ENCODE data around the gene TUB.

The TUB gene

GRCh38 chr11:8111636-8112035 is 30.6 kb downstream of the TUB start:
- no peak for DNase-seq

GRCh38 chr11:8122173-8122764 is 41.3 kb downstream of the TUB start:
- DNase-seq, result no peak

DNA sequence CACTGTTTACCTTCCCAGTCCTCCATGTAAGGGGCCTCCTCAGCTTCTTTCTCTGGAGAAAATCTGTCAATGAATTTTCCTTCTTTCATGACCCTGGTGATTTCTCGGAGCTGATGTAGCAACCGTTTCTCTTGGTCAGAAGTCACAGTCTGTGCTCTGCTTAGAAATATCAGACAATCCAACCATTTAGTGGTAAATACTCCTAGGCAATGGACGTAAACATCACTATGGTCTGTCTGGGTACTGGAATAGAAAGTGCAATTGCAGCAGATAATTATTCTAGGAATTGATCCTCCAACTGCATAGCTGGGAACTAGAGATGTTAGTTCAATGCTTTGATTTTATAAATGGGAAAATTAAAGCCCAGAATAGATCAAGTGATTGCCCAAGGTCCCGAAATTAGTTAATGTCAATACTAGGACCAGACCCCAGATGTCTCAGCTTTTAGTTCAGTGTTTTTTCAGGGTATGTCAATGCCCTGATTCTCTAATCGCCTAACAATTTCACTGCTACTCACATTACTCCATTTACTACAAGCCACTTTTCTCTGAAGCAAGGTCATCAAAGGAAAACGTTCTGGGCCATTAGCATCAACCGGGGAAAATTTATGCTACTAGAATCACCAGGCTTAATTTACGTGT is 45.8 kb downstream of the TUB start:
- no peak for DNase-seq

DNA sequence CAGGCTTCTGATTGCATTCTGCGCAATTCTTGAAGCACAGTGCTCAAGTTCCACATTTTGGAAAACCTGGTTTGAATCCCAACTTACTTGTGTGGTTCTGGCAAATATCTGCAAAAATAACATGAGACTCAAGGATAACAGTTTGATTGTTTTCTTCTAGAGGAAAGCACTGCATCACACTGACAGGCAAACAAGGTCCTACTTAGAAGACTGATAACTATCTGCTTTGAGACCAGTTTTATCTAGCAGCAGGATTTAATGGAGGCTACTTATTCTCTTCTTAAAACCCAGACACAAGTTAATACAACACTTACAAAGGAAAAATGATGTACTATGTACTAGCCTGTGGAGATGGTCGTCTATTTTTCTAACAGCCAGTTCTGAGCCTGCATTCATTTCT is 46.4 kb downstream of the TUB start:
- DNase-seq, result no peak

DNA sequence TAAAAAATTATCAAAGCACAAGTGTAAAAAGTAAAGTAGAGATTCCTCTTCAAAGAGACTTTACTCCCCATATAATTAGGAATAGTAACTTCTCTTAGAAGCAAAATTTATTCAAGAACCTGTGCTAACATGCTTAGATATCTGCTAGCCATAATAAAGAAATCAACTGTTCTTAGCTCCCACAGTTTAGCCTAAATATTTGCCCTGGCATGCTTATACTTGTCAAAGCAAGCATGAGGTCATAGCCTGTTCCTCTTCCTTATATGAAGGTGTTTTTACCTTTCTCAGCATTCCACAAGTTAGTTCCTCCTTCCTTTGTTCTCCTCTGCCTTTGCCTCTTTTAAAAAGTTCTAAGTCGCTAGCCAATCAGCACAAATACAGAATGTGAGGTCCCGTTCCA is 57.5 kb downstream of the TUB start:
- no peak for DNase-seq

GRCh38 chr11:8149726-8150125 is 68.7 kb downstream of the TUB start:
- DNase-seq, result no peak
